Femur (tissue), 1 donor: ENCODE data around the gene PIR.

ENCODE experiments used
- DNase-seq: peaks from one replicate; pipeline ENCODE4 v3.0.0-alpha.2; 2017

PIR gene

DNA sequence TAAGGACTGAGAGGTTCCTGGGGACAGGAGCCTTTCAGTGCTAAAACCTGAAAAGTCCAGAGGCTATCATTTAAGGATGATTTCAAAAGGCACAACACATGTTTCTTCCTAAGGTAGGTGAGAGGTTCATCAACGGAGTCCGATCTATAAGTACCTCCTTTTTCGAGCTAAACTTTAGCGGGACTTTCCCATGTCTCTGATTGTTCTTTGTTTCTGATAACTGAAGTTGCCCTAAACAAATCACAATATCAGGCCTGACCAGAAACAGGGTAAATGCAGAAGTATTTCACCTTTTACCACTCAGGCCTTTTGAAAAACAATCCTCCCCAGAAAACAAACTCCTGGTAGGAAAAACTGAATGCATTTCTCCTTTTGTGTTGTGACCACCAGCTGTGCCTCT lies 17.6 kb downstream of the PIR start:
- DNase-seq: no peak

DNA sequence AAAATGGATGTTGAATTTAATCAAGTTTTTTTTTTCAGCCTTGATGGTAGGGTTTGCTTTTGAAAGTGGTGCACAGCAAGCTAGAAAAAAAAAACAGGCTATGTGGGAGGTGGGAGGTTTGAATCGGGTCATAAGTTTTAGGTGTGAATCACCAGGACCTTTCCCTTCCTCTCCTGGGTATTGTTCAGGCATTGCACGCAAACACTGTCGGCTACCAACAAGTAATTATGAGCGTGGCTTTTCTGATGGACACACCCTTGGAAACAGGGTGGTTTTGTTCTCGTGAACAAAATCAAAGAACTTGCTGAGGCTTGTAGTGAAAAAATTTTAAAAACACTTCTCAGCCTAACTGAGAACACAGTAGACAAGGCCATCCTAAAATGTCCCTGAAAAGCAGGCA lies 18.1 kb downstream of the PIR start:
- DNase-seq: no peak

DNA sequence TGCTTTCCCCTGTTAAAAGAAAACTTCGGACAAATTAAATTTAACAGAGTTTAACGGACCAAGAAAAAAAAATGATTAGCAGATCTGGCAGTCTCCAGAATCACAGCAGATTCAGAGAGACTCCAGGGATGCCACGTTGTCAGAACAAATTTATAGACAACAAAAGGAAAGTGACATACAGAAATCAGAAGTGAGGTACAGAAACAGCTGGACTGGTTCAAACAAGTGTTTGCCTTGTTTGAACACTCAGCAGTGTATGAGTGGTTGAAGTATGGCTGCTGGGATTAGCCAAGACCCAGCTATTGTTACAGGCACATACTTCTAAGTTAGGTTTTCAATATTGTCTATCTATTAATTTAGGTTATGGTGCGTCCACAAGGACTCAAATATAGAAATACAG lies 19.1 kb downstream of the PIR start:
- no peak for DNase-seq

DNA sequence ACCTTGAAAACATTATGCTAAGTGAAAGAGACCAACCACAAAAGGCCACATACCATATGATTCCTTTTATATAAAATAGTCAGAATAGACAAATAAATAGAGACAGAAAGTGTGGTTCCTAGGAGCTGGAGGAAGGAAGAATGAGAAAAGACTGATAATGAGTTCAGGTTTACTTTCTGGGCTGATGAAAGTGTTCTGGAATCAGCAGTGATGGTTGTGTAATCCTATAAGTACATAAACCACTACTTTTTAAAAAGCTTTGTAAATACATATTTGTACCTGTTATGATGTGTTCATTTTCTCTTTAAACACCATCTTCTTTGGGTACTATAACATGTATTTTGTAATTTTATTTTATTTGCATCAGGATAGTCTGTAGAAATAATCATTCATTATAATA lies 20.6 kb downstream of the PIR start:
- no peak for DNase-seq

DNA sequence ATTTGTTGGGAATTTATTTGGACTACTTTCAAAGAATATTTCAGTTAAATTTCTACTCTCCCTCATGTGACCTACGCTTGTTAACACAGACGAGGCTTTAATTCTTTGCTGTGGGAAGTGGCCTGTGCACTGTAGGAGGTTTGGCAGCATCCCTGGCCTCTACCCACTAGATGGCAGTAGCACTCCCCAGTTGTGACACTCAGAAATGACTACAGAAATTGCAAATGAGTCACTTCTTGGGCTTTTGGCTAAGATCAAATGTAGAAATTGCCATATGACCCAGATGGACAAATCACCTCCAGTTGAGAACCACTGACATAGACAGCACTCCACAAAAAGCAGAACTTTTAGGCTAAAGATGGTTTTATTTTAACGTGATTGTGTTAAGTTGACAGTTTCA lies 22.1 kb downstream of the PIR start:
- DNase-seq: peak; percentile 64

DNA sequence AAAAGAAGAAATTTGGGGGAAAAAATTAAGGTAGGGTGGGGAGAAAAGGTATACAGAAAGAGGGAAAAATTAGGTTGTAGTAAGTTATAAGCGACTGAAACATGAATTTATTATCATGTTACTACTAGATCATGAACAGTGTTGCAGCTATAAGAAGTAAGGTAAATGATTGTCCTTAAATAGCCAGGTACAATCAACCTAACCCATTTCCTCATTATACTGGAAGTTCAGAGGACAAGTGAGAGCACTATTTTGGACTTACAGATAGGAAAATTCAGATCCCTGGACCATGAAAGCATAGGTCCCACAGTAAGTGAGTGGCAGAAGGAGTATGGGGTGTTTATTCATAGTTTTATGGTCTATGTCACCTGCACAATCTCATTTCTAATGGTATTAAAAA lies 23.5 kb downstream of the PIR start:
- no peak for DNase-seq

DNA sequence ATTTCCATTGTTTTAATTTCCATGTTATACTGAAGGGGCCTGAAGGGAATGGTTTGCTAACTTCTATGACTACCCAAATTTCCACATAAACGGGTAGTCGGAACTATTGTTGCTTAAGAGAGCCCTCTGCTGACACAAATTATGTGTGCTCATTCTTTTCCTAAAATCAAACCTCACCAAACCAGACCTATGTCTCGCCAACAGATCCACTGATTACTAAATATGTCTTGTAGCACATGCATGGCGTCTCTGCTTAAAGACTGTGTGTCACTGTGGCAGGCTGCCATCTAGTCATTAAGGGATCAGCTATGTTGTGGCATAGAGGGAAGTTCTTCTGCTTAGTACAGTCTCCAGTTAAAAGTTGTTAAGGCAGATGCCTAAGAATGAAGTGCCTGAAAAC lies 25.1 kb downstream of the PIR start:
- peak; percentile 29 for DNase-seq

DNA sequence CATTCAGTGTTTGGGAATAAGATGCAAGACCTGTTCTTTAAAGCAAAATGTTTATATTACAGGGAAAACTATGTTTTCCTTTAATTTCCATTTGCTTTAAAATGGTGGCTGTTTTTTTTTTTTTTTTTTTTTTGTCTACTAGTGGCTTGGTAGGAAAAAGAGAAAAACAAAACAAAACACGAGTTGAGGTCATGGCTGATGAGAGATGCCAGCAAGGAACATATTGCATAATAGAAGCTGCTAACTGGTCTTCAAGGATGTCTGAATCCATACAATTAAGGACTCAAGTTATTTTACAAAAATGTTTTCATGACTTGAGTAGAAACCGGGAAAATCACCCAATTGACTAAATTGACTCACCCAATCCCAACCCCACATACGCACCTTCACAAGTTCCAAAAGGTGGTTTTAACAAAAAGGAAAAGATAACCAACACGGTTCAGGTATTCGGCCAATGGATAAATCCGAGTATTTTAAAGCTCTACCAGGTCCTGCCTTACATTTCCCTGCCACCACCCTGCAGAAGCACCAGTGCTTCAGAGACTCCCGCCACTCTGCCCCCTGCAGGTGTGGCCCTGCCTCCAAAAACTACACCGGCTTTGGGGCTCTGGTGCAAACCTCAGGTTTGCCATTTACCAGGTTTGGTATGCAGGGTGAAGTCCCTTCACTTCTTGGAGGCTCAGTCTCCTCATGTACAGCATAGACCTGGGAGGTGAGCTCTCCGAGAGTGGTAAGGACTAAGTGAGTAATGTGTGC lies 27.1 kb downstream of the PIR start:
- no peak for DNase-seq

DNA sequence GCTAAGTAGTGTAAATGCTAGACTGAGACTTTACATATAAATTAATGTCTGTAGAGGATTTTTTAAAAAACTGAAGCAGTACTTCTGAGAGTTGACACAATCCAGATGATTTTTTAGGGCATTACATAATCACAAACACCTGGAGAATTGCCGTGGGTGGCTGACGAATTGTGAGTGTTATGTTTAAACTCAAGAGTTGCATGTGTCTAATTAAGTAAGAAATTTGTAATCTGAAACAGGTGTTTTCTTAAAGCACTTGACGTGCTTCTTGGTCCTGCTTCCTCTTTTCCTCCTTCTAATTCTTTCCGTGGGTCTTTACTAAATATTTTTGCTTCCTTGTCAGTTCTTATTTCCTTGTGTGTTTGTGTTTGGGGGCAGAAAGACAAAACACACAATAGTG lies 27.8 kb downstream of the PIR start:
- no peak for DNase-seq

DNA sequence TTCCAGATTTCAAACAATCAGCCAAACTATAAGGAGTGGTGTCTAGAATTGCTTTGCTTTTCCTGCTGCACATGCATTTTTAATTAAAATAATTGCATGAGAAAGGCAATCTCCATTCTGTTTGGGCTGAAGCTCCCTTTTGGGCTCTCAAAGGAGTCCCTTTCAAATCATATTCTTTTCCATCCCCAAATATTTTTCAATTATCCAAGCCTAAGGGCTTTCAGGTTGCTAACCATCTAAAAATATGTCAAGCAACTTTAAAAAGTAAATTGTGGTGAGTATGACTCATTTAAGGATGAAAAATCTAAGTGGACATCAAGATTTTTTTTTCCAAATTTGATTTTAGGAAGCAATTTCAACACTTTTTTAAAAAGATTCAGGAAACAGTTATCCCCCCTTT lies 28.4 kb downstream of the PIR start:
- DNase-seq: no peak

DNA sequence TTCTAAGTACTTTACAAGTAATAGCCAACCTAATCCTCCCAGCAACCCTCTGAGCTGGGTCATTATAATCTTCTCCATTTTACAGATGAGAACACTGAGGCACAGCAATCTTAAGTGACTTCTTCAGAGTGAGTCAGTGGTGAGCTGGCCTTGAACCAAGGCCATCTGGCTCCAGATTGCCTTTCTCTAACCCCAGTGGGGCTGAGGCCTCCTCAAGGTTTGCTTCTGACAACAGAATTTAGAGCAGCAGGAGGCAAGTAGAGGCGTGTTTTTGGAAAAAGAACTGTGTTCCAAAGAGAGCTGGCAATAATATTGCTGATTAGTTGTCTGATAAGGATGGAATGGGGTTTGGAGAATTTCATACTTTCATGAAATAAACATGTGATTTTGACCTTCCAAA lies 41.2 kb downstream of the PIR start:
- no peak for DNase-seq

DNA sequence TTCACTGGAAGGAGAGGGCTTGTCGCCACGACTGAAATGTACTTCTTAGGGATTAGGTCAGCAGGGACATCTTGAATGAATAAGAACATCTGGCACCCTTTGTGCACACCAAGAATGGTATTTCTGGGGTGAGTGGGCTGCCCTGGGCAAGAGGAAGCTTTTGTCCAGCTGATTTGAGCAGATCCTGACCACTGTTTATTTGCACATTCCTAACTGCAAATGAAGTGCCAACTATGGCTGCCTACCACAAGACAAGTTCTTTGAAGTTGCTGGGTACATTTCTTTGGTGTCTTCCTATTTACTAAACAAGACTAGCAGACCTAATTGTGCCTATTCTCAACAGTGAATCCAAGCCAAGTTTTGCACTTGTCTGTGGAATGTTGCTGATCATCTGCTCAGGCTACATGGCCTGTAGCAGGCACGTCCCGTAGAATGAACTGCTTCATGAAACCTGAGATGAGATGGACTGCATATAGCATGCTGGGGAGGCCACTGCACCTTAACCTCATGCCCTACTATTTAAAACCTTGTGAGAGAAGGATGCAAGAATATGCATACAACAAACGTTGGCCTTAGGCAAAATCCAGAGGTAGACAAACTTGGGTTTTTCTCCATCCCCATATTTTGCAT lies 45.0 kb downstream of the PIR start:
- no peak for DNase-seq

DNA sequence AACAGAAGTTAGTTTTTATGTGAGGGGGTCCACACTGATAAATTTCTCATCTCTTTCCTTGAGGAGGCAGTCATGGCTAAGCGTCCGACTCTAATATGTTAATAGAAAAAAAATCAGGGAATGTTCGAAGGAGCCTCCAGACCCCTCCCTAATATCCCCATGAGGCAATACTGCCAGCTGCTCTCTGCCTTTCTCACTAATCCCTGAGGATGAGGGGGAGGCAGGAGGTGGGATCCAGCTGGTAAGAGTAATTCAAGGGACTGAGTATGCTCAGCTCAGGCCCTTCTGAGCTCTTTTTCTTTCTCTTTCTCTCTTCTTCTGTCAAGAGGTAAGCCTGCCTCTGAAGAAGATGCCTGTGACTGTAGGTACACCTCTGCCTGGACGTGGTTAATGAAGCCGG lies 51.7 kb downstream of the PIR start:
- no peak for DNase-seq

DNA sequence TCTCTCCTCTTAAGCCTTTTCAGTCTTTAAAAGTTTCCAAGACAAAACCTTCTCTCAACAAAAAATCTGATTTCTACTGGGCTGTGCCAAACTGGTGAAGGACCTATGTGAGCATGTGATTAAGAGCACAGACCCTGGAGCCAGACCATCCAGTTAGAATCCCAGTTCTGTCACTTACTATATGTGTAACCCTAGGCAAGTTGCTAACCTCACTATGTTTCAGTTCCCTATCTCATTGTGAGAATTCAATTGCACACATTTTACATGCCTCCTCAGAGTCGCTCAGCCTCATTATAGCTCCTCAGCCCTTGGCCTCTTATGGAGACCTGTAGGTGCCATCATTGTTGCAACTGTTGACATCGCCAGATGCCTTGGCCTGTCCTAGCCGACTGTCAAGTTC lies 54.8 kb downstream of the PIR start:
- no peak for DNase-seq

DNA sequence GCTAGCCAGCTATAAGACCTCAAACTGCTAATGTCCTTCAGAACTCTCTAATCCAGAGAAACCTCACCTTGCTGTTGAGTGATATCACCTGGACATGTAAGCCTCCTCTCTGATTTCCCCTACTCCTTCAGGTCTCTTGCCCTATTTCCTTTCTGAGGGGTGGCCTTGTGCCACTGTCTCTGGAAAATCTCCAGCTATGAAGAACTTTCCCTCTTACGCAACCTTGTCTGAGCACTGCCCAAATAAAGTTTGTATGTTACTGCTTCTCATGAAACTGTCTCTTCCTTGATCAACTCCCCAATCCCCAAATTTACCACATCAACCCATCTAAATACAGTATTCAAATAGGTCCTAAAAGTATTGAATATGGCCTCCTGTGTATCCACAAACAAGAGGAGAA lies 55.4 kb downstream of the PIR start:
- DNase-seq: no peak

DNA sequence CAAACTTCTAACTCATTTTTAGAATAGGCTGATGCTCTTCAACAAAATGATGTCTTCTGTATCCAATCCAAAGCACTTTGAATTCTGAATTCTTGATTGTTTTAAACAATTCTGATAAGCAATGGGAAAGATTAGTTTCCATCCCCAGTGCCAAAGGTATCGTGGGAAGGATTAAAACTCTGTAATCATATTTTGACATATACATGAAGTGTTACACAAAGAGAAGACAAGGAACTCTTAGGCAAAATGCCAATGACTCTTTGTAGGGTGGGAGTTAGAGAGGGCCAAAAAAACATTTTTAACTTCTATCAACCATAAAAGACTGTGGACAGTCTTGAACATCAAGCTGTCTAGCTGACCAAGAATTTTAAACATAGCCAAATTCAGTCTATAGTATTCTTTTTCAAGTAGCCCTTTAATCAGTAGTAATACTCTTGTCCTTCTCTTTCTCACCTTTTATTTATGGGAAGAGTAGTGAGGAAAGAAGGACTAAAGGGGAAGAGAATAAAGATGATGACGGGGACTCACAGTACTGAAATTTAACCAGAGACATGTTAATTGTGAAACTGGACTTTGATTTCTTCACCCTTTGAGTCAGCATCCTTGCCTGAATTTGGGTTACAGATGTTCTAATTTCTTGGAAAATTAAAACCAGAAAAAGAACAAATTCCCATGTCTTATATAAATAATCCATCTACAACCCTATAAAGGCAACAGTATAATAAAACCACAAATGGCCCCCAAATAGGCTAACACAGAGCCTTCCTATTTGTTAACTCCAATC lies 57.1 kb downstream of the PIR start:
- no peak for DNase-seq

DNA sequence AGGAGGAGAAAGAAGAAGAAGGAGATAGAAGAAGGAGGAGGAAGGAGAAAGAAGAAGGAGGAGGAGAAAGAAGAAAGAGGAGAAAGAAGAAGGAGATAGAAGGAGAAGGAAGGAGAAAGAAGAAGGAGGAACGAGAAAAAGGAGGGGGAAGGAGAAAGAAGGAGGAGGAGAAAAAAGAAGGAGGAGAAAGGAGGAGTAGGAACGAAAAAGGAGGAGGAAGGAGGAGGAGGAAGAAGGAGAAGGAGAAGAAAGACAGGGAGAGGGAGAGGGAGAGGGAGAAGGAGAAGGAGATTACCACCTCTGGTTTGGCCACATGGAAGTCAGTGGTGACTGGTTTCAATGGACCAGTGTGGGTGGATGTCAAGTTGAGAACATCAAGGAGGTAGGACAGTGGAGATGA lies 58.9 kb downstream of the PIR start:
- no peak for DNase-seq

DNA sequence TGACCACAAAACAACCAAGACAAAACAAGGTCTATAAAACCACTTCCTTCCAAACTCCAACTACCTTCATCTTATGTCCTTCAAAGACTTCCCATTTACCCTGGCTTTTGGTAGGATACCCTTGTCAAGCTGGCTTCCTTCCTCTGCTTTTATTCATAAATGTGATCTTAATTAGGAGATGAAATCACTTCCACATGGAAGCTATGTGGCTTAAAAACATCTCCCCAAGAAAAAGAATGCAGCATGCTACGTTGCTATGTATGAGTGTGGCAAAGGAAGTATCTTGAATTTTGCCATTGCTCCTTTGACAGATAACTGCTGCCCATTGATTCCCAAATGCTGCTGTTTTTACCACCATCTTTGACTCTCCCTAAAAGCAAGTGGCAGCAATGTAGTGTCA lies 62.5 kb downstream of the PIR start:
- DNase-seq: no peak

DNA sequence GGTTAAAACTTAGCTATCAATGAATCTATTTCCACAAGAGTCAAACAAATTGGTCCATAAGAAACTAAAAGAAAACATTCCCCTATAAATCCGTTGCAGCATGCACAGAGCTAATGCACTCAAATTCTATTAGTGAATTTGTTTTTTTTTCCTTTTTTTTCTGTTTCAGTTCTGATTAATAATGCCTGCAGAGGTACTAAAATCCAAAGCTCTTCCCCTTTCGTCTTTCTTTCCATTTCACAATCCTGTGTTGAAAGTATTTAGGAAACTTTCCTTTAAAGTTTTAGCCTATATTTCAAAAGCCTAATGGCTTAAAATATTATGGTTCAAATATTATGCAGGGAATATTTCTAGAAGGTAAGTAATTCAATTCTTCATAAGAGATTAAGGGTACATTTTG lies 63.1 kb downstream of the PIR start:
- DNase-seq: no peak

DNA sequence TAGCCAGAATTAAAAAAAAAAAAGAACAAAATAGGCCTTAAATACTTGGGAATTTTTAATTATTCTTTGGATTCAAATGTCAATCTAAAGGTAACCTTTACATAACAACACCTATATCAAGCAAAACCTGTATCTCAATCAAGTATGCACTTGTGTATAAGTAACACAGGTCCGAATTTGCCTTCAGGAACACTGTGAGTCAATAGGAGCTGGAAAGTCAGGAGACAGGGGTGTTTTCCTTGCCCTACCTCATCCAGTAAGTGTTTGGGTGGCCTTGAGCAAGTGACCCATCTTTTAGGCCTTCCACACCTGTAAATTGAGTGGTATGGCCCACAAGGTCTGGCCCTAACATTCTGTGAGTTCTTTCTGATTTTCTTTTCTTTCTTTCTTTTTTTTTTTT lies 68.1 kb downstream of the PIR start:
- no peak for DNase-seq

DNA sequence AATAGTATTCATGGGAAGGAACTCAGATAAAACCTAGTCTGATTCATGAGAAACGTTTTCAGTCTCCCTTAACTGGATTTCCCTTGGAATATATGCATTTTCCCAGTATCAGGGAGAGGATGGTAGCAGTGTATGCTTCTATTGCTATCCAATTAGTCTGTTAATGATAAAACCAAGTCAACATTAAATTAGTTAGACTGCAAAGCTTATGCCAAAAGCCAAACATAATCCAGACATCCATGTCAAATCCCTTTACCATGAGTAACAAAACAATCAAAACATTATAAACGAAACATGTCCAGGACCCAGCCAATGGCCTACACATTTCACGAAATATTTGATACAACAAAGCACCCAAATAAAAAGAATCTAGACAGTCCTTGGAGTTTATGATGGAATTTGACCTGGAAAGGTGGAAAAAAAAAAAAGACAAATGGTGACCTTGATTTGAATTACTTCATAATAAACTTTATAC lies 74.4 kb downstream of the PIR start:
- no peak for DNase-seq

DNA sequence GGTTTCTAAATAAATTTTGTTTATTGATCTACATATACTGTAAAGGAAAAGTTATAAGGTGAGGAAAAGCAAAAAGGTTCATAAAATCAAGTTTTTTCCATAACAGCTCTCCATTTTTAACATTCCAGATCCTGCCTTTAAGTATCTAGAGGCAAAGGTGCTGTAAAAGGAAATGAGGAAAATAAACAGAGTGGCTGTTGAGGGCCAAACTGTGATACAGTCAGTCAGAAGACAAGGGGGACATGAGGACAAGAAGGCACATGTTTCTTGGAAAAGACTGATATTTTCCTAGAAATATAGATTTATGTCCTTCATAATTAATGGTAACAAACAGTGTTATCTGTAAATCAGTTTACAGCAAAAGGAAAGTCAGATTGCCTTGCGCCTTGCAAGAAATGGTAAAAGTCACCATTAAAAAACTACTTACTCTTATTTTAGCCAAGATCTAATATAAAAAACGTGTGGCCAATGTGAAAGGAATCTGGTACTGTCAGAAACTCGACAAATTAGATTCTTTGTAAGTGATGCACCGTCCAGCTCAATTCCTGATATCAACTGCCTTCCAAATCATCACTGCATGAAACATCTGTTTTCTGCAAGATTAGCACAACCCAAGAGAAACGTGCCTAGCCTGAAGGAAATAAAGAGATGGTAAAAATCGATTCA lies 75.0 kb downstream of the PIR start:
- DNase-seq: no peak

DNA sequence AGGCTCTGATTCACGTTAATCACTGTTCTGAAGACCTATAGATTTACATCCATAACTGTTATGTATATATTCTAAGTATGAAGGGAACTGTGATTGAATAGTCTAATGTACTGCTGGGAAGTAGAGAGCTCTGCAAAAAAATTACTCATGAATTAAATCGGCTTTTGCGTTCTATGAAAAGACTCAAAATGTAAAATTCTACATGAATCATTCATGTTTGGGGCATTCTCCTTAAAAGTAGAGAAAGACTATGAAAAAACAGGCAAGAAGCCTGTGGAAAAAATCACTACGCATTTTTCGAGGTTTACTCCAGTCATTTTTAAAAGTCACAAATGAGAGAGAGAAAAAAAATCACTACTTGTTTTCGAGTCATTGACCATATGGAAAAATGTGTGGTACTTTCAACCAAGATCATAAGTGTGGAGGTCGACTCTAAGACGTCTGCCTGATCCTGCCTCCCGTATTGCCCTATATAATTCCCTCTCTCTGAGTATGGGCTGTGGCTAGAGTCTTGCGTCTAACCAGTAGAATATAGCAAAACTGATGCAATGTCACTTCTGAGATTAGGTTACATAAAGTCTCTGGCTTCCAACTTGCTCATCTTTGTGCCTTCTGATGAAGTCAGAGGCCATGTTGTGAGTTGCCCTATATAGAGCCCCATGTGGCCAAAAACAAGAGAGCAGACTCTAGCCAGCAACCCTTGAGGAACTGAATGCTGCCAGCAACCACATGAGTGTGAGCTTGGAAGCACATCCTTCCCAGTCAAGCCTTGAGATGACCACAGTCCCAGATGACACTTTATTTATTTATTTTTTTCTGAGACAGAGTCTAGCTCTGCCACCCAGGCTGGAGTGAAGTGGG lies 76.8 kb downstream of the PIR start:
- no peak for DNase-seq
